Erythroblast (primary cell): Measurements from ENCODE around the gene FADS2.

Experiments used
- GATA1 ChIP-seq: IDR thresholded peaks from 2 replicates; pipeline ENCODE4 v1.6.1; 2011; ENCODE audit warnings: low read depth, mild to moderate bottlenecking, control low read depth, low read length, moderate library complexity
- POLR2A ChIP-seq: IDR thresholded peaks from 2 replicates; pipeline ENCODE4 v1.6.1; 2011; ENCODE audit warnings: mild to moderate bottlenecking, low read length

DNA sequence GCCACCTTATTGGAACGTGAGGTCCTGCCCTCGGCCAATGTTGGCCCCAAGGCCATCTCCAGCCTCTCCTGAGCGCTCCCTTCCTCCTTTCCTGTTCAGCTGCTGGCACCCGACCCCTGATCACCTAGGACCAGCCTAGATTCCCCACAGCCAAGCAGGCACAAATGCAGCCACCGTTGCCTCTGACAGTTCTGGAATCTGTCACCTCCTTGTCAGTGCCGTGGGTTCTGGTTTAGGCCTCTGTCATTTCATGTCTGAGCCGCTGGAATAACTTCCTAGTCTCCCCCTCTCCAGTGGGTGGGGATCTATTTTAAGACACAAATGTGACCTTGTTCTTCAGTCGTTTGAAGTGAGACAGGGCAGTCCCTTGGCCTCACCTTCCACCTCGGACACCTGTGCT lies 33.5 kb downstream of the FADS2 start:
- TF ChIP-seq POLR2A (peak; percentile 2), GATA1 (no peak)
